GM18868 (cell line): ENCODE results near the gene HNRNPLL.
"Not testable (repeated sequence)": the region's sequence is repeated elsewhere in the genome, so short reads cannot be mapped to it uniquely, and the experiment has no call there.

Experiments used
- ATAC-seq: cut with Tn5 transposase; IDR thresholded peaks from one replicate; pipeline ENCODE4 v1.9.1; 2021; ENCODE audit warnings: mild to moderate bottlenecking, moderate library complexity; ENCODE audit not compliant: unreplicated experiment

The HNRNPLL gene

DNA sequence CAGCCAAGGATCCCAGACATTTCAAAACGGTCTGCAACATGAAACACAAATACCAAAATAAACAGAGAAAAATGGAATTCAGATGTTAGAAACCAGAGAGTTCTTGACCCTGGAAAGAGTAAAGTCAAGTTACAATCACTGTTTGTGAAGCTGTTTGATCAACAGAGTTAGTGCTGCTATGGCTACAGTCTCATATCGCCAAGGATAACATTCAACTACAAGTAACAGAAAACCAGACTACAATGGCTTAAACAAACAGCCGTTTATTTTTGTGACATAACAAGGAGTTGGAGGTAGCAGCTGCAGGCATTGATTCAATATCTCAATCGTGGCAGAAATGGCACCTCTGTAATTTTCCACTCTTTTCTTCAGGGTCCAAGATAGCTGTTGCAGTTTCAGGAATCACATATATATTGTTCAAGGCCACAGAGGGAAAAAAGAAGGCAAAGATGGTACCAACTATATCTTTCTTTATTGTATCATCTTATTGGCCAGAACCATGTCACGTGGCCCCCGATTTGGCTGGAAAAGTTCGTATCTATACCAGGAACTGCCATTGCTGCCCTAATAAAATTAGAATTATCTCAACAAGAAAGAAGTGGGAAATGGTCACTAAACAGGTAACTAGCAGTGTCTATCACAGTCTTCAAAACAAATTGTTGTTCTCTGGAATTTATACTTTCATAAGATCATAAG lies 17.7 kb upstream of the HNRNPLL start:
- ATAC-seq: no peak

DNA sequence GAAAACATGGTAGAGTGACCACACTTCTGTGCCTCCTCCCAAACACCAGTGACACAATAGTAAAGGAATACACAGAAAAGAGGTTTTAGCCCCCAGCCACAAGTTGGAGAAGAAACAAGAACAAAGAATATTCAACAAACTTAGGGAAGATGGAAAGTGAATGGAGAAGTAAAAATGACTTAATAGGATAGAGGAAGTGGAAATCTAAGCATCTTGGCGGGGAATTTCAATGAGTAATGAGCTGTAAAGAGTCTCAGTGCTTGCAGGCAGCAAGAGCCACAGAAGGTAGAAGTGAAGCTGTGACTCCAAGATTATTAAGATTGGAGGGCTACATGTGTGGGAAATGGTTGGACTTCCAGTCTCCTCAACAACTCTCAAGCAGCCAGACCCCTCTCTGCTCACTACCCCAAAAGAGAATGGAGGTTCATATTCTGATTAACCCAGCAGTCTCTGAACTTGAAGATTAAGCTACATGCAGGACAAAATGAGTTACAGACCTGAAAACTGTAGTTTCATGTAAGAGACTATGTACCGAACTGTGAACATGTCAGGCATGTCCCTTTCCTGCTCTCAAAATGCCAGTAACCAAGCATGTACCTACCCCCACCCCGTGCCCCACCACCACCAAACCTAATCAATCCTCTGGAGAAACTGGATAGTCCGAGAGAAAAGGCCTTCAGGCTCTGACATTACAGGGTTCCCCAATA lies 16.9 kb upstream of the HNRNPLL start:
- ATAC-seq: peak; percentile 84

DNA sequence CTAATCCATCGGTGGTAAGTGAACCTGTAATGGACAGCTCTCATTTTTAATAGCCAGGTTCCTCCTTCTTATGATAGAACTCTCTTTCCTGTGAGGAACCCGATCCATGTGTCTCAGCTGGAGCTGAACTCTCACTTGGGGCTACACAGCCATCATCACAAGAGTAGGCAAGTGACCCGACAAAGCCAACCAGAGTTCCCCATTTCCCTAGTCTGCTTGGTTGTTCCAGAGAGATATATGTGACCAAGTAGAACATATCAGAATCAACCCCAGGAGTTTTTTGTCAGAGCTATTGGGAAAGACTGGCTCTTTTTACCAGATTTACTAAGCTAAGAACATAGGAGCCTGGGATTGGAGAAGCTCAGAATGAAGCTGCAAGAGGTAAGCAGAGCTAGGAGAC lies 14.6 kb upstream of the HNRNPLL start:
- no peak for ATAC-seq

- no peak for ATAC-seq
These were observed 12.5 kb upstream of the HNRNPLL start for GRCh38 chr2:38615237-38615636.

- ATAC-seq: no peak
These were observed 11.1 kb upstream of the HNRNPLL start for GRCh38 chr2:38613849-38614213.

DNA sequence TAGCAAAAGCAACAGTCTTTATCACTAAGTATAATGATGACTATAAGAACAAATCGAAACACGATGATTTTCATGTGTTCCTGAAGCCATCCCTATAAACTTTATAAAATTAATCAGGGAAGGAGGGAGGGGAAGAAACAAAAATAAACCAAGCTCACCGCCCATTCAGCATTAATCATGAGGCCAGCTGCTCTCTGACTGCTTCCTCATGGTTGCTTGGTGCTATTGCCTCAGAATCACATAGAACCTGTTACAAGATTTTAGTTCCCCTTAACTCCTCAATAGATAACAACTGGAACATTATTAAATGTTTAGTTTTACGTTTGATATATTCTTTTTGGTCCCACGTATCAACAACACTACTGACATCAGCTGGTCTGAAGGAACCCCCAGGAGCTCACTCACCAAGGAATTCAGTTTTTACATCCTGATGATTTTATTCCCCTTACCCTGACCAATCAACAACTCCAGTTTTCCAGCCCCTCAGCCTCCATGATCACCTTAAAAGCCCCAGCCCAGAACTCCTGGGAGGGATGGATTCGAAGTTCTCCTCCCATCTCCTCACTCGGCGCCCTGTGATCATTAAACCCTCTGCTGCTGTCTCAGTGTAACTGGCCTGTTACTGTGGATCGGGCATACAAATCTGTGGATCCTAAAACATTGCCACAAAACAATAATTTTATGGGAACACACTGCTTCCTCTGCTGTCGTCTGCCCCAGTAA lies 10.6 kb upstream of the HNRNPLL start:
- no peak for ATAC-seq

DNA sequence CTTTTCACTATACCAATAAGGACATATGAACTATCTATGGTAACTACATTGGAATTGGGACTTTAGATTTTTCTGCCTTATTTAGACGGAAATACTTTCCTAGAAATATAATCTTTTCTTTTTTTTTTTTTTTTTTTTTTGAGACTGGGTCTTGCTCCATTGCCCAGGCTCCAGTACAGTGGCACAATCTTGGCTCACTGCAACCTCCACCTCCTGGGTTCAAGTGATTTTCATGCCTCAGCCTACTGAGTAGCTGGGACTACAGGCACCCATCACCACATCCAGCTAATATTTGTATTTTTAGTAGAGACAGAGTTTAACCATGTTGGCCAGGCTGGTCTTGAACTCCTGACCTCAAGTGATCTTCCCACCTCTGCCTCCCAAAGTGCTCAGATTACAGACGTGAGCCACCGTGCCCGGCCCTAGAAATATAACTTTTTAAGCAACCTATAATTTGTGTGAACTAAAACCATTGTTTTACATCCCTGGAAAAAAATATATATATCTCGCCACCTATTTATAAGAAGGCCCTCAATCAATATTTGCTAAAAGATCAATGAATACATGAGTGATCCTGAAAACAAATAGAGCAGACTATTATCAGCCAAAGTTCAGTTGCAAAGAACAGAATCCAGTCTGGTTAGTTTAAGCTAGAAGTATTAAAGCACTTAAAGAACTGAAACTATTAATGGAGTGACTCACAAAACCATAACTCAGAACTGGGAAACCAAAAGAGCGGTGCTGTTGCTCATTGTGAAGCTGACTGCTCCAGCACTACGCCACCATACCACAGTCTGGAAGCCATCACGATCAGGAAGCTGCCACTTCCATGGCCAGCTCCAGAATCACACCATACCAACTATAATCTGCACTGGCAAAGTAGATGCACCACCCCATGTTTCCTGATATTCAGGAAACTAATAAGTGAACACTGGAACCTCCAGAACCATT lies 8.4 kb upstream of the HNRNPLL start:
- ATAC-seq: peak; percentile 87

GRCh38 chr2:38609246-38609645 lies 6.5 kb upstream of the HNRNPLL start:
- not testable (repeated sequence) for ATAC-seq

DNA sequence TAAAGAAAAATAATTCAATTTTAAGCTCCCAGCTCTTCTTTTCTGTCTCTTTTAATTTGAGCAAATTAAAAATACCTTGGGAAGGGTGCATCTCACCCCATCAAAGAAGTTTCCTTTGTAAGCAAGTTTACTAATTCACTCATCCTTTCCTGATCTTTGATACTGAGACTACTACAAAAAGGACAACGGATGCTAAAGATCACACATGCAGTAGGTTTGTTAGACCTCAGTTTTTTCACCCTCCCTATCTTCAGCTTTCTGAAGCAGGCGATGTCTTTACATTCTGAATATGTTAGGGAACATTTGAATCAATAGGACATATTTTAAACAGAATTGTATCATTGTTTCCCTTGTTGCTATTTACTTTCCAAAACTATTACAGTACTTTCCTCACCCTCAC lies 6.0 kb upstream of the HNRNPLL start:
- ATAC-seq: no peak

DNA sequence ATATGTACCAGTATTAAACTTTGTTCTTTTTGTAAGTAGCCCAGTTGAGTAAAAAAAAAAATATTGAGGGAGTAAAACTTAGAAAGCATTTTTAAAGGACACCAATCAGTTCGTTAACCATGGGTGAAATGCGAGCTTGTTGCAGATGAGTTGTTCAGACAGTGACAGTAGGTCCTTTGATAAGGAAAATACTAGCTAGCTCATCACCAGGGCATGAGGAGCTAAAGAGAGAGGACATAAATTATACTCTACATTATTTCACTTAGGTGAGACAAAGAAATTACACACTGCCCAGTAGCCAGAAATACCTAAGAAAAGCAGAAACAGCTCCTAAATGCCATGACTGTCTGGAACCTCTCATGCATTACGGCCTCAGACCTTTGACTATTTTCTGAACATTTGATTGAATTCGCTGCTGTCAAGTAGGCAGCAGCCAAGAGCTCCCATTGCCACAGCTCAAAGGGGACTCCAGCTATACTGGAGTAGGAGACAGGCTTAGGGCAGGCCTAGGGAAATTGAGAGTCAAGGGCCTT lies 2.6 kb upstream of the HNRNPLL start:
- no peak for ATAC-seq

- ATAC-seq: peak; percentile 46
These were observed 918 bp upstream of the HNRNPLL start for GRCh38 chr2:38603402-38604290.

DNA sequence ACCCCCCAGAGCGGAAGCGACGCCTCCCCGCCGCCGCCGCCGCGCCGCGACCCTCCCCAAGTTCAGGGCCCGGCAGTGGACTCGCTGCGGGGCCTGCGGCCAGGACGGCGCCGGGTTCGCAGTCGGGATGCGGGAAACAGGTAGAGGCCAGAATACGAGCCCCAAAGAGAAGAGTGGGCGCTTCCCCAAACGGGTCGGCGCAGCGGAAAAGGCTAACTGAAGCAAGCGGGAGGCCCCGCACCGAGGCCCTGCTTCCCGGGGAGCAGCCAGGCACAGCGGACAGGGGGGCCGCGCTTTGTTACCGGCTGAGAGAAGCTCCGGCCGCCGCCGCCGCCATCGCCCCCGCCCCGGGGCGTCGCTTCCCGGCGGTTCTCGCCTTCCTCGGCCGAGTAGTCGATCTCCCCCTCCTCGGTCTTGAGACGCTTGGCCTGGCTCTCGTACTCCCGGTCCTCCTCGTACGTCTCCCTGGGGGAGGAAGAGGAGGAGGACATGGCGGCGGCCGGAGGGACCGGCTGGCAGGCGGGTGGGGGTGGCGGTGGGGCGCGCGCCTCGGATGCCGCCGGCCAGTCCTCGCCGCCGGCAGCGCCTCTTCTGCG lies 494 bp downstream of the HNRNPLL start:
- ATAC-seq: peak; percentile 2

DNA sequence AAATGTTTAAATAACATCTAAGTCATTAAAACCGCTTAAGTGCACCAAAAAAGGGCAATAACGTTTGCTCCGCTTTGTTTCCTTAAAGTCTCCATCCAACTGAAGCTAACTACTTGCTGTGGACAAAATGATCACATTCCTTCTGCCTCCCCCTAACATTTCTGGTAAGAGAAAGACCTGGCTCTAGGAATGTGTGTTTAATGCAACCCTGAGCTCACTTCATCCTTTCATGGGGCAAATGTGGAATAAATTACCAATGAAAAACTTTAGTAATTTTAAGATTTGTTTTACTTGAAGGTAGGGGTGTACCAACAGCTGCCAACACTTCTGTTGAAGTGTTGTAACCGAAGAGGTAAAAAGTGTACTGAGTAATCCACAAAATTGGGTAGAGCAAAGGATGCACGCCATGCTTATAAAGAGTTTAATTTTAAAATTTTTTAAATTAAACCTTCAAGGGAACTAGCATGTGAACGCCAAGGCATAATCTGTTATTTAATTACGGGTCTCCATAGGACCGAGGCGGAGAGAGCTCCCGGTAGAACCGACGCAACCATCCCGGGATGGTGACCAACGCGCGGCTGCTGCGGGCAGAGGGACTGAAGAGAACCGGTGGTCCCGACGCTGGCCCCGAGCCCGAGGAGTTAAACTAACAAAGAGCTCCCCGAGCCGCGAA lies 1.1 kb downstream of the HNRNPLL start:
- ATAC-seq: no peak

DNA sequence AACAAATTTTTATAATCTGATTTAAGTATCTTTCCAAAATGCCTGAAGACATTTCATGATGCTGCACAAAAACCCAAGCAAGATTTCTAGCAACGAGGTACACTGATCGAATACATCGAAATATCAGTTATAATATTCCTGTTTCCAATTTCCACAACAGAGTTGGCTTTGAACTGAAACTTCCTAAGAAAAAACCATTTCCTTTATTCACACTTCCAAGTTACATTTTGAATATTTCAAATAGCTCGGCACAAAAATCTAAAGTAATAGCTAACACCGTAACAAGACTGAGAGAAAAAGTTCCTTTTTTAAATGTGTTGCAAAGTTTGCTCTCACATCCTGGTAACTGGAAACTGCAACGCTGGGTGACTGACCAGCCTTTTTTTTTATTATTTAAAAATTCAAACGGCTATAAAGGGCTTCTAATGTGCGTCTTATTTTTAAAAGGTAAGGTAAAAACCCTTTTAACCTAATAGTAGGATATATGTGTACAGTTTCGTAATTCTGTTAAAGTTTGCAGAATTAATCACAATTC lies 1.7 kb downstream of the HNRNPLL start:
- ATAC-seq: no peak

- no peak for ATAC-seq
These were observed 2.4 kb downstream of the HNRNPLL start for GRCh38 chr2:38600242-38600891.

GRCh38 chr2:38599706-38600105 lies 3.0 kb downstream of the HNRNPLL start:
- no peak for ATAC-seq

DNA sequence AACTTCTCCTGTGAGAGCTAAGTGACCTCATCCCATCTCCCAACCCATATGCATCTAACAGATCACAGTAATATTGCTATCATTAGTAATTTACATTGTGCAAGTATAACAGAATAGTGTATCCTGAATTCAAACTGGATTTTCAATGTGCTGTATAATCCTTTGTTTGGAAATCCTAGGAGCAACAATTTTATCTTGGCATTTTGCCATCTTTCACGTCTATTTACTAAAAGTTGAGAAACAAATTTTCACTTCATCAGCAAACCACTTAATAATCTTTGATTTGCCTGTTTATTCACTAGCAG lies 3.8 kb downstream of the HNRNPLL start:
- no peak for ATAC-seq
